GM12878 (cell line): ENCODE measurements around the gene CABLES1. TPM values are rescaled to one million over a fixed set of nuclear protein-coding genes. Genes with fewer than 3 reads are reported as not detected.

Experiments used
- ATAC-seq: fragments of 200-7000 bp; cut with Tn5 transposase; 3 replicates; pipeline ENCODE4 v1.9.1; 2020; ENCODE audit warnings: mild to moderate bottlenecking, moderate library complexity
- BruUV-seq: library from RNA; stranded (reverse); fragments of 400-500 nt; replicated peaks from 2 replicates; lab custom pipeline; 2021; lab: Mats Ljungman, UMichigan
- CTCF ChIA-PET: fragments of 300-600 bp; sonication (Branson Sonifier 250); formaldehyde crosslinking; extraction: SDS; loops from one replicate; lab custom pipeline; 2021; ENCODE audit warnings: inconsistent platforms; lab: Yijun Ruan, JAX
- POLR2A ChIA-PET: fragments of 350-600 bp; formaldehyde crosslinking; extraction: SDS; loops from one replicate; lab custom pipeline; 2021; ENCODE audit warnings: inconsistent platforms; lab: Charles Lee
- RAD21 ChIA-PET: fragments of 300-600 bp; sonication (Branson Sonifier 250); formaldehyde crosslinking; loops from one replicate; lab custom pipeline; 2023; ENCODE audit warnings: antibody characterized with exemption; ENCODE audit not compliant: unreplicated experiment; lab: Charles Lee
- SMC1A ChIA-PET: fragments of 300-600 bp; sonication (Branson Sonifier 250); formaldehyde crosslinking; loops from one replicate; lab custom pipeline; 2023; ENCODE audit not compliant: unreplicated experiment, uncharacterized antibody; lab: Charles Lee
- DNase-seq: peaks from one replicate; pipeline ENCODE4 v3.0.0-alpha.2; 2011; ENCODE audit warnings: low read depth, low spot score
- FAIRE-seq: peaks from 3 replicates; lab custom pipeline; 2011; peaks lifted over from hg19 to GRCh38; lab: Jason Lieb, UNC
- H2AFZ ChIP-seq: 2 replicates; pipeline ENCODE4 v1.6.0; 2011; ENCODE audit warnings: low read depth, low read length, control low read depth; ENCODE audit not compliant: control insufficient read depth
- H3K27ac ChIP-seq: 2 replicates; pipeline ENCODE4 v1.5.1; 2011; ENCODE audit warnings: control low read depth; ENCODE audit not compliant: control insufficient read depth, insufficient read depth
- H3K27me3 ChIP-seq, 2 experiments: replicated peaks in 1 of 2; 2 replicates each; pipeline versions ENCODE4 v1.6.0 to v1.6.1; 2011; ENCODE audit warnings: low read length in 1 of 2; ENCODE audit not compliant: control insufficient read depth in 2 of 2, insufficient read depth in 2 of 2
- H3K36me3 ChIP-seq, 2 experiments: 2 replicates each; pipeline ENCODE4 v1.5.1; 2011; ENCODE audit warnings: low read length in 1 of 2; ENCODE audit not compliant: control insufficient read depth in 2 of 2, insufficient read depth in 2 of 2
- H3K4me1 ChIP-seq: 2 replicates; pipeline ENCODE4 v1.6.1; 2011; ENCODE audit warnings: mild to moderate bottlenecking, low read length, moderate library complexity, mixed read lengths; ENCODE audit not compliant: control insufficient read depth, insufficient read depth
- H3K4me2 ChIP-seq: 2 replicates; pipeline ENCODE4 v1.6.0; 2011; ENCODE audit warnings: control low read depth; ENCODE audit not compliant: control insufficient read depth, insufficient read depth
- H3K4me3 ChIP-seq: fragments of 200-600 bp; sonication (generic); 2 replicates; pipeline ENCODE4 v1.5.1; 2016
- H3K79me2 ChIP-seq: 2 replicates; pipeline ENCODE4 v1.6.0; 2011; ENCODE audit warnings: low read length; ENCODE audit not compliant: control insufficient read depth, insufficient read depth
- H3K9ac ChIP-seq: 2 replicates; pipeline ENCODE4 v1.8.0; 2011; ENCODE audit warnings: low read length, control low read depth, mixed read lengths; ENCODE audit not compliant: control insufficient read depth, insufficient read depth
- H3K9me3 ChIP-seq: replicated peaks from 3 replicates; pipeline ENCODE4 v1.5.1; 2011; ENCODE audit warnings: mild to moderate bottlenecking, low read length; ENCODE audit not compliant: control insufficient read depth, insufficient read depth
- H4K20me1 ChIP-seq: 2 replicates; pipeline ENCODE4 v1.6.0; 2011; ENCODE audit not compliant: control insufficient read depth, insufficient read depth
- BHLHE40 ChIP-seq, 2 experiments: fragments of 450-650 bp in 1 of 2; IDR thresholded peaks; 2 replicates each; pipeline ENCODE4 v1.6.1; 2011 to 2017; ENCODE audit warnings: low read depth in 2 of 2, borderline replicate concordance in 1 of 2, improper control_type of control experiment in 1 of 2, low read length in 1 of 2, mild to moderate bottlenecking in 1 of 2
- CREB1 ChIP-seq: IDR thresholded peaks from 2 replicates; pipeline ENCODE4 v1.6.1; 2012; ENCODE audit warnings: low read depth, mild to moderate bottlenecking, inconsistent platforms
- CREM ChIP-seq: IDR thresholded peaks from 2 replicates; pipeline ENCODE4 v1.6.1; 2014; ENCODE audit warnings: antibody characterized with exemption, low read depth
- EP300 ChIP-seq, 2 experiments: fragments of 150-350 bp in 1 of 2; IDR thresholded peaks; 2 replicates each; pipeline ENCODE4 v1.6.1; 2011 to 2012; ENCODE audit warnings: low read depth in 2 of 2, low read length in 2 of 2, borderline replicate concordance in 1 of 2, improper control_type of control experiment in 1 of 2, inconsistent platforms in 1 of 2; ENCODE audit not compliant: control insufficient read depth in 1 of 2
- HDAC2 ChIP-seq: fragments of 200-600 bp; sonication (generic); IDR thresholded peaks from 2 replicates; pipeline ENCODE4 v1.6.1; 2017
- KDM1A ChIP-seq: fragments of 200-600 bp; sonication (generic); IDR thresholded peaks from 2 replicates; pipeline ENCODE4 v1.6.1; 2016; ENCODE audit warnings: borderline replicate concordance
- MXI1 ChIP-seq: fragments of 150-350 bp; IDR thresholded peaks from 2 replicates; pipeline ENCODE4 v1.6.1; 2011; ENCODE audit warnings: low read depth, mild to moderate bottlenecking, inconsistent platforms, low read length, improper control_type of control experiment
- REST ChIP-seq: IDR thresholded peaks from 2 replicates; pipeline ENCODE4 v1.6.1; 2012; ENCODE audit warnings: mild to moderate bottlenecking, low read depth, low read length
- RUNX3 ChIP-seq: IDR thresholded peaks from 2 replicates; pipeline ENCODE4 v1.6.1; 2012; ENCODE audit warnings: low read length, inconsistent platforms
- SIN3A ChIP-seq: IDR thresholded peaks from 2 replicates; pipeline ENCODE4 v1.6.1; 2012; ENCODE audit warnings: low read depth, low read length, improper control_type of control experiment
- SREBF2 ChIP-seq: IDR thresholded peaks from 2 replicates; pipeline ENCODE4 v1.6.1; 2012; ENCODE audit warnings: mild to moderate bottlenecking, low read length
- STAT3 ChIP-seq: IDR thresholded peaks from 2 replicates; pipeline ENCODE4 v1.6.1; 2011; ENCODE audit warnings: low read depth, low read length, improper control_type of control experiment
- TAF1 ChIP-seq: IDR thresholded peaks from 2 replicates; pipeline ENCODE4 v1.6.1; 2011; ENCODE audit warnings: mild to moderate bottlenecking, low read depth, low read length, borderline replicate concordance
- TCF3 ChIP-seq: IDR thresholded peaks from 2 replicates; pipeline ENCODE4 v1.6.1; 2012; ENCODE audit warnings: low read depth, mild to moderate bottlenecking, low read length, borderline replicate concordance; ENCODE audit not compliant: insufficient read depth
- WGBS: methylation state at CpG from one replicate; pipeline ENCODE4 v1.1.6; 2016; ENCODE audit warnings: low lambda C conversion rate; ENCODE audit not compliant: insufficient replicate concordance, insufficient coverage; ENCODE audit errors: missing lambda C conversion rate; 5-methylcytosine and 5-hydroxymethylcytosine counted together
- in situ Hi-C: fragments of 300-500 bp; cut with MboI; formaldehyde crosslinking; loops from 9 replicates; pipeline ENCODE4 v1.14.3; 2018; ENCODE audit warnings: mixed read lengths
- intact Hi-C: fragments of 100-400 bp; cut with micrococcal nuclease; formaldehyde crosslinking; loops from one replicate; pipeline ENCODE4 v1.14.2; 2022; ENCODE audit not compliant: unreplicated experiment
- polyA plus RNA-seq, 11 experiments: library from polyadenylated mRNA; depleted of rRNA in 4 of 11; unstranded in 6 of 11; stranded (reverse) in 5 of 11; fragments of >200 nt; fragmentation: Nextera tagmentation in 4 of 11; fragmentation: Illumina TruSeq in 1 of 11; extraction: Ambion mirVana in 4 of 11; extraction: Trizol in 1 of 11; gene quantifications; 1 replicate in 1 of 11; 2 replicates in 10 of 11; pipeline versions ENCODE4 v1.2.1 to v1.2.3, GENCODE V29; 2011 to 2016; ENCODE audit warnings: inconsistent platforms in 2 of 11, missing spikeins in 2 of 11, low read depth in 1 of 11
- total RNA-seq, 4 experiments: library from RNA; depleted of rRNA in 3 of 4; stranded (reverse); fragments of >200 nt in 3 of 4; fragmentation: Illumina TruSeq in 1 of 4; extraction: Trizol in 1 of 4; gene quantifications; 2 replicates each; pipeline versions ENCODE4 v1.2.1 to v1.2.3, GENCODE V29; 2013 to 2021
- TF ChIP-seq, protein P1 (sequence below): fragments of 450-650 bp; formaldehyde crosslinking; IDR thresholded peaks from 2 replicates; pipeline ENCODE4 v1.4.0; 2022; ENCODE audit warnings: mild to moderate bottlenecking, moderate library complexity

CABLES1 gene
- total and polyA plus RNA-seq, 10 of the 15 experiments (the other 5 are each of a cell fraction or from before 2014, with no cell fraction given) = 2.9 to 27.2 (median 8.2) TPM

DNA sequence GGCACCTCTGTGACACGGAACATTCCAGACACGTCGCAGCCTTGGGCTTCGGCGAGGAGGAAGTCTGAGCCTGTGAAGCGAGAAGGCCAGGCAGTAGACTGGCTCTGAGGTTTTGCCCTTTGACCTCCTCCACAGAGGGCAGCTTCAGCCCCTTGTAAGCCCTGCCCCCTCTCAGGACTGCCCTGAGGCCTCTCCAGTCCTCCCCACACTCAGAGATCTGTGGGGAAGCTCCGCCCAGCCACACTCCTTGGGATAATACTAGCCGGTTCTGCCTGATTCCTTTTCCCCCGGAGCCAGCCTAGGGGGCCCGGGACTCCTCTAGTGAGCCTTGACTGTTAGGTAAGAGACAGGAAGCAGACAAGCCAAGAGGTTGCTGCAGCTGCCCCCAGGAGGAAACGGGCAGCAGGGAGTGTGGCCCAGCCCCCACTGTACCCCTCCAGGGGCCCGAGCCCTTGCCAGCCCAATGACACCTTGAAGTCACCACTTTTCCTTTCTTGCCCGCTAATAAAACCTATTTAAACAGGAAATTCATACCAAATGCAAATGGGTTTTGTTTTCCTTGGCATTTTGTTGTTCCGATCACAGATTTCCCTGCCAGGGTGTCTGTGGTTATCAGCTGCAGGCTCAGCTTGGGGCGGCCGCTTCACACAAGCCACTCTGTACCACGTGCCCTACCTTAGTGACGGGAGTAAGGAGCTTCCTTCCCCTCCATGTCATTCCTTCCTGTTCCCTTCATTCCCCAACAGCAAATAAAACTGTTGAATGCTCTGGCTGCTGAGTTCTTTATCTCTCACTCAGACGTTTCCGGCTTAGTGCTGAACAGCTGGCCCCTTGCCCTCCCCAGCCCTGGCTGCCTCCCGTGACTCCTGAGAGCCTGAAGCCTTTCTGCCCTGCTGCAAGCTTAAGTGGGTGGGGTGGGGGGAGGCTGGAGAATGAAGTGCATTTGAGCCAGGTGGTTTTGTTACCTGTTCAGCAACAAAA lies 124.7 kb downstream of the CABLES1 start:
- peaks cover 0 to 2% of the 10 kb centered on the region in 2 experiments; a peak in 3 of 4 replicates for H3K36me3 ChIP-seq
- H3K4me2 ChIP-seq = peak overlapping the region; percentile 70
- ChIA-PET RAD21 (interaction anchor here (0.6 to 3.3 kb wide), 15 partner anchors 9 to 551 kb away, joined by 3 to 23 read pairs (median 5); partner anchors contain the start of gene CABLES1), SMC1A (interaction anchor here (0.6 to 4.5 kb wide), 19 partner anchors 9 to 327 kb away, joined by 3 to 23 read pairs (median 4); partner anchors contain the start of gene RBBP8), POLR2A (interaction anchor here (0.6 to 1.7 kb wide), 15 partner anchors 9 to 483 kb away, joined by 3 to 6 read pairs (median 4); partner anchors contain the start of gene CABLES1), CTCF (interaction anchor here (0.8 to 3.6 kb wide), 9 partner anchors 8 to 152 kb away, joined by 3 to 16 read pairs (median 6); no protein-coding TSS in a partner anchor)
- H3K79me2 ChIP-seq = no peaks in the 10 kb centered on the region
- whole genome bisulfite sequencing = 27% methylated on average over 16 of the region's 21 CpGs
- no peaks in the 10 kb centered on the region for H4K20me1 ChIP-seq
- H3K27me3 ChIP-seq = no peaks in the 10 kb centered on the region
- H3K27ac ChIP-seq = peak overlapping the region; percentile 77
- FAIRE-seq (peak; percentile 70), ATAC-seq (peak; percentile 82), DNase-seq (no peak)
- H3K9ac ChIP-seq = peak overlapping the region; percentile 57
- peaks cover 22% of the 10 kb centered on the region for H3K4me1 ChIP-seq
- BruUV-seq = TSS peak; percentile 89
- H2AFZ ChIP-seq = peak overlapping the region; percentile 41
- intact Hi-C loops (no loop called here), in situ Hi-C loops (no loop called here)
- peak overlapping the region; percentile 28; the same call in 1 of the 2 replicates for H3K4me3 ChIP-seq
- H3K9me3 ChIP-seq = no peaks in the 10 kb centered on the region
- TF ChIP-seq, protein P1, sequence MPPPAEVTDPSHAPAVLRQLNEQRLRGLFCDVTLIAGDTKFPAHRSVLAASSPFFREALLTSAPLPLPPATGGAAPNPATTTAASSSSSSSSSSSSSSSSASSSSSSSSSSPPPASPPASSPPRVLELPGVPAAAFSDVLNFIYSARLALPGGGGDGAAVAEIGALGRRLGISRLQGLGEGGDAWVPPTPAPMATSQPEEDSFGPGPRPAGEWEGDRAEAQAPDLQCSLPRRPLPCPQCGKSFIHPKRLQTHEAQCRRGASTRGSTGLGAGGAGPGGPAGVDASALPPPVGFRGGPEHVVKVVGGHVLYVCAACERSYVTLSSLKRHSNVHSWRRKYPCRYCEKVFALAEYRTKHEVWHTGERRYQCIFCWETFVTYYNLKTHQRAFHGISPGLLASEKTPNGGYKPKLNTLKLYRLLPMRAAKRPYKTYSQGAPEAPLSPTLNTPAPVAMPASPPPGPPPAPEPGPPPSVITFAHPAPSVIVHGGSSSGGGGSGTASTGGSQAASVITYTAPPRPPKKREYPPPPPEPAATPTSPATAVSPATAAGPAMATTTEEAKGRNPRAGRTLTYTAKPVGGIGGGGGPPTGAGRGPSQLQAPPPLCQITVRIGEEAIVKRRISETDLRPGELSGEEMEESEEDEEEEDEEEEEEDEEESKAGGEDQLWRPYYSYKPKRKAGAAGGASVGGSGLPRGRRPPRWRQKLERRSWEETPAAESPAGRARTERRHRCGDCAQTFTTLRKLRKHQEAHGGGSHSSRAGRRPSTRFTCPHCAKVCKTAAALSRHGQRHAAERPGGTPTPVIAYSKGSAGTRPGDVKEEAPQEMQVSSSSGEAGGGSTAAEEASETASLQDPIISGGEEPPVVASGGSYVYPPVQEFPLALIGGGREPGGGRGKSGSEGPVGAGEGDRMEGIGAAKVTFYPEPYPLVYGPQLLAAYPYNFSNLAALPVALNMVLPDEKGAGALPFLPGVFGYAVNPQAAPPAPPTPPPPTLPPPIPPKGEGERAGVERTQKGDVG = no peak
- peak; percentile 82; the same call in 1 of the 2 replicates for TF ChIP-seq TCF3
- 0 out of 2 replicates have a peak, but pooled peaks have one; percentile 17 for TF ChIP-seq TAF1
- no peak for TF ChIP-seq KDM1A
- peak; percentile 58 to 72; a peak in 3 of 4 replicates for TF ChIP-seq BHLHE40 (IDR thresholded peaks at IDR 0.05; ENCODE audit: borderline replicate concordance in 1 of 2, low read depth in 2 of 2, low read length in 1 of 2)
- peak in 1 of 2 experiments; percentile 50; a peak in 1 of 4 replicates for TF ChIP-seq EP300 (IDR thresholded peaks at IDR 0.05; ENCODE audit: borderline replicate concordance in 1 of 2, control insufficient read depth in 1 of 2, low read depth in 2 of 2, low read length in 2 of 2)
- TF ChIP-seq CREM = peak; percentile 15; the same call in 1 of the 2 replicates
- TF ChIP-seq HDAC2 = no peak
- no peak for TF ChIP-seq SREBF2
- TF ChIP-seq STAT3 = no peak
- TF ChIP-seq RUNX3 = peak; percentile 53
- 0 out of 2 replicates have a peak, but pooled peaks have one; percentile 49 for TF ChIP-seq SIN3A
- no peak for TF ChIP-seq REST
- no peak; the same call in 1 of the 2 replicates for TF ChIP-seq CREB1
- TF ChIP-seq MXI1 = peak; percentile 49; the same call in 1 of the 2 replicates
